WTC11 (cell line): Measurements from ENCODE around the gene DDX10. TPM values are rescaled to one million over a fixed set of nuclear protein-coding genes. Genes with fewer than 3 reads are reported as not detected.

Experiments used
- ATAC-seq: fragments of 200-7000 bp; cut with Tn5 transposase; 2 replicates; pipeline ENCODE4 v1.10.0; 2021; ENCODE audit warnings: mild to moderate bottlenecking, moderate library complexity
- CTCF ChIA-PET: fragments of 300-600 bp; sonication (Branson Sonifier 250); formaldehyde crosslinking; loops from one replicate; lab custom pipeline; 2021; ENCODE audit warnings: antibody characterized with exemption; lab: Charles Lee
- POLR2A ChIA-PET: fragments of 350-600 bp; sonication (Branson Sonifier 250); formaldehyde crosslinking; loops from one replicate; lab custom pipeline; 2021; ENCODE audit warnings: antibody characterized with exemption; lab: Charles Lee
- DNase-seq: peaks from one replicate; pipeline ENCODE4 v3.0.0; 2021; ENCODE audit warnings: low spot score
- H3K27ac Mint-ChIP-seq: 2 replicates; pipeline ENCODE4 v1.8.0; 2021; ENCODE audit warnings: mixed read lengths
- H3K27me3 Mint-ChIP-seq: 2 replicates; pipeline ENCODE4 v1.8.0; 2021; ENCODE audit warnings: low read depth, mild to moderate bottlenecking, moderate library complexity, mixed read lengths
- H3K36me3 Mint-ChIP-seq: 2 replicates; pipeline ENCODE4 v1.8.0; 2021; ENCODE audit warnings: mixed read lengths
- H3K4me1 Mint-ChIP-seq: 2 replicates; pipeline ENCODE4 v1.8.0; 2022; ENCODE audit warnings: mixed read lengths
- H3K4me3 Mint-ChIP-seq: 2 replicates; pipeline ENCODE4 v1.8.0; 2021; ENCODE audit warnings: mild to moderate bottlenecking, moderate library complexity, mixed read lengths
- H3K9me3 Mint-ChIP-seq: 2 replicates; pipeline ENCODE4 v1.8.0; 2021; ENCODE audit warnings: mixed read lengths
- ESRRA ChIP-seq: sonication (generic); formaldehyde crosslinking; IDR thresholded peaks from 2 replicates; pipeline ENCODE4 v1.8.1; 2022; ENCODE audit warnings: mild to moderate bottlenecking, missing genetic modification reagents, borderline replicate concordance
- GABPB1 ChIP-seq: sonication (generic); formaldehyde crosslinking; IDR thresholded peaks from 2 replicates; pipeline ENCODE4 v1.8.1; 2023; ENCODE audit warnings: mild to moderate bottlenecking, missing genetic modification reagents
- NR2C2 ChIP-seq: sonication (generic); formaldehyde crosslinking; IDR thresholded peaks from 2 replicates; pipeline ENCODE4 v1.8.0; 2022; ENCODE audit warnings: mild to moderate bottlenecking, missing genetic modification reagents
- SOX15 ChIP-seq: fragments of 250-450 bp; sonication (Bioruptor Pico); IDR thresholded peaks from 2 replicates; pipeline ENCODE4 v1.9.0; 2021; ENCODE audit warnings: mild to moderate bottlenecking
- TEAD4 ChIP-seq: sonication (generic); formaldehyde crosslinking; IDR thresholded peaks from 2 replicates; pipeline ENCODE4 v1.8.0; 2022; ENCODE audit warnings: mild to moderate bottlenecking, missing genetic modification reagents
- total RNA-seq: library from RNA; stranded (reverse); gene quantifications from 3 replicates; pipeline ENCODE4 v1.2.3, GENCODE V29; 2021
- TF ChIP-seq, protein P1 (sequence below): sonication (generic); formaldehyde crosslinking; IDR thresholded peaks from 2 replicates; pipeline ENCODE4 v1.8.0; 2023; ENCODE audit warnings: mild to moderate bottlenecking, missing genetic modification reagents
- TF ChIP-seq, protein P2 (sequence below): sonication (generic); formaldehyde crosslinking; IDR thresholded peaks from 2 replicates; pipeline ENCODE4 v1.8.0; 2022; ENCODE audit warnings: mild to moderate bottlenecking, missing genetic modification reagents
- TF ChIP-seq, protein P3 (sequence below): sonication (generic); formaldehyde crosslinking; conservative IDR thresholded peaks from 2 replicates; pipeline ENCODE4 v1.8.1; 2022; ENCODE audit warnings: mild to moderate bottlenecking, missing genetic modification reagents
- TF ChIP-seq, protein P4 (sequence below): sonication (generic); formaldehyde crosslinking; IDR thresholded peaks from 2 replicates; pipeline ENCODE4 v1.8.1; 2023; ENCODE audit warnings: mild to moderate bottlenecking, missing genetic modification reagents, borderline replicate concordance

The DDX10 gene
- total RNA-seq, 1 experiment from 2014 or later, result 56.8 TPM

DNA sequence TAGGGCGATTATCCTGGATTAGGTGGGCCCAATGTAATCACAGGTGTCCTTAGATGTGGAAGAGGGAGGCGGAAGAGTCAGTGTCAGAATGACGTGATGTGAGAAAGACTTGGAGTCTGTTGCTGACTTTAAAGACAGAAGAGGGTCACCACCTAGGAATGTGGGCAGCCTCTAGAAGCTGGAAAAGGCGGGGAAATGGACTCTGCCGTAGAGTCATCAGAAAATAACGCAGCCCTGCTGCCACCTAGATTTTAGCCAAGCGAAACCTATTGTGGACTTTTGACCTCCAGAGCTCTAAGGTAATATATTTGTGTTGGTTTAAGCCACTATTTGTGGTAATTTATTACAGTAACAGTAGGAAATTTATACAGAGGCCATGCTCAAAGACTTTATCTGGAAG lies 4.8 kb downstream of the DDX10 start (continued):
- TF ChIP-seq, protein P1, sequence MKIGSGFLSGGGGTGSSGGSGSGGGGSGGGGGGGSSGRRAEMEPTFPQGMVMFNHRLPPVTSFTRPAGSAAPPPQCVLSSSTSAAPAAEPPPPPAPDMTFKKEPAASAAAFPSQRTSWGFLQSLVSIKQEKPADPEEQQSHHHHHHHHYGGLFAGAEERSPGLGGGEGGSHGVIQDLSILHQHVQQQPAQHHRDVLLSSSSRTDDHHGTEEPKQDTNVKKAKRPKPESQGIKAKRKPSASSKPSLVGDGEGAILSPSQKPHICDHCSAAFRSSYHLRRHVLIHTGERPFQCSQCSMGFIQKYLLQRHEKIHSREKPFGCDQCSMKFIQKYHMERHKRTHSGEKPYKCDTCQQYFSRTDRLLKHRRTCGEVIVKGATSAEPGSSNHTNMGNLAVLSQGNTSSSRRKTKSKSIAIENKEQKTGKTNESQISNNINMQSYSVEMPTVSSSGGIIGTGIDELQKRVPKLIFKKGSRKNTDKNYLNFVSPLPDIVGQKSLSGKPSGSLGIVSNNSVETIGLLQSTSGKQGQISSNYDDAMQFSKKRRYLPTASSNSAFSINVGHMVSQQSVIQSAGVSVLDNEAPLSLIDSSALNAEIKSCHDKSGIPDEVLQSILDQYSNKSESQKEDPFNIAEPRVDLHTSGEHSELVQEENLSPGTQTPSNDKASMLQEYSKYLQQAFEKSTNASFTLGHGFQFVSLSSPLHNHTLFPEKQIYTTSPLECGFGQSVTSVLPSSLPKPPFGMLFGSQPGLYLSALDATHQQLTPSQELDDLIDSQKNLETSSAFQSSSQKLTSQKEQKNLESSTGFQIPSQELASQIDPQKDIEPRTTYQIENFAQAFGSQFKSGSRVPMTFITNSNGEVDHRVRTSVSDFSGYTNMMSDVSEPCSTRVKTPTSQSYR, result no peak
- TF ChIP-seq, protein P2, sequence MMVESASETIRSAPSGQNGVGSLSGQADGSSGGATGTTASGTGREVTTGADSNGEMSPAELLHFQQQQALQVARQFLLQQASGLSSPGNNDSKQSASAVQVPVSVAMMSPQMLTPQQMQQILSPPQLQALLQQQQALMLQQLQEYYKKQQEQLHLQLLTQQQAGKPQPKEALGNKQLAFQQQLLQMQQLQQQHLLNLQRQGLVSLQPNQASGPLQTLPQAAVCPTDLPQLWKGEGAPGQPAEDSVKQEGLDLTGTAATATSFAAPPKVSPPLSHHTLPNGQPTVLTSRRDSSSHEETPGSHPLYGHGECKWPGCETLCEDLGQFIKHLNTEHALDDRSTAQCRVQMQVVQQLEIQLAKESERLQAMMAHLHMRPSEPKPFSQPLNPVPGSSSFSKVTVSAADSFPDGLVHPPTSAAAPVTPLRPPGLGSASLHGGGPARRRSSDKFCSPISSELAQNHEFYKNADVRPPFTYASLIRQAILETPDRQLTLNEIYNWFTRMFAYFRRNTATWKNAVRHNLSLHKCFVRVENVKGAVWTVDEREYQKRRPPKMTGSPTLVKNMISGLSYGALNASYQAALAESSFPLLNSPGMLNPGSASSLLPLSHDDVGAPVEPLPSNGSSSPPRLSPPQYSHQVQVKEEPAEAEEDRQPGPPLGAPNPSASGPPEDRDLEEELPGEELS (CRISPR knock-in tag), result no peak
- TF ChIP-seq TEAD4 (CRISPR knock-in tag) (no peak), GABPB1 (CRISPR knock-in tag) (no peak)
- TF ChIP-seq, protein P3, sequence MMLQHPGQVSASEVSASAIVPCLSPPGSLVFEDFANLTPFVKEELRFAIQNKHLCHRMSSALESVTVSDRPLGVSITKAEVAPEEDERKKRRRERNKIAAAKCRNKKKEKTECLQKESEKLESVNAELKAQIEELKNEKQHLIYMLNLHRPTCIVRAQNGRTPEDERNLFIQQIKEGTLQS (CRISPR knock-in tag), result no peak

DNA sequence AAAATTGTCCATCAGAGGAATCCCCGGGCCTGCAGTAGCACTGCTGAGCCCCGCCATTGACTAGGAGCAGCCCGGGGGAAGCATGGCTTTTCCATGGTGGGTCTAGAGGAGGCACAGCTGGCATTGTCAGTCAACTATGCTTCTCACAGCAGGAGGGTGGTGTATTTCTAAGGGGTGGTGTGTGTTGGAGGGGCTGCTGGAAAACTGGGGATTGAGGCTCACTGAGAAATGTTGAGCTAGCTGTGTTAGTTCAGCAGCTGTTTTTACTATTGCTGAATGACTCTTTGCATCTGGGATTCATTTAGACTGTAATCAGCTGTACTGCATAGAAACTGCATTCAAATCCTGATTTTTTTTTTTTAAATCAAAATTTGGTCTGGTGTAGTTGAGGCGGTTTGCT lies 5.6 kb downstream of the DDX10 start:
- no peak overlapping the region for H3K4me3 Mint-ChIP-seq
- ChIA-PET POLR2A (no interaction called here), CTCF (no interaction called here)
- peak overlapping the region; percentile 16 for H3K27ac Mint-ChIP-seq
- H3K9me3 Mint-ChIP-seq, result no peaks in the 10 kb centered on the region
- no peaks in the 10 kb centered on the region for H3K27me3 Mint-ChIP-seq
- H3K4me1 Mint-ChIP-seq, result peaks cover 32% of the 10 kb centered on the region
- TF ChIP-seq, protein P4, sequence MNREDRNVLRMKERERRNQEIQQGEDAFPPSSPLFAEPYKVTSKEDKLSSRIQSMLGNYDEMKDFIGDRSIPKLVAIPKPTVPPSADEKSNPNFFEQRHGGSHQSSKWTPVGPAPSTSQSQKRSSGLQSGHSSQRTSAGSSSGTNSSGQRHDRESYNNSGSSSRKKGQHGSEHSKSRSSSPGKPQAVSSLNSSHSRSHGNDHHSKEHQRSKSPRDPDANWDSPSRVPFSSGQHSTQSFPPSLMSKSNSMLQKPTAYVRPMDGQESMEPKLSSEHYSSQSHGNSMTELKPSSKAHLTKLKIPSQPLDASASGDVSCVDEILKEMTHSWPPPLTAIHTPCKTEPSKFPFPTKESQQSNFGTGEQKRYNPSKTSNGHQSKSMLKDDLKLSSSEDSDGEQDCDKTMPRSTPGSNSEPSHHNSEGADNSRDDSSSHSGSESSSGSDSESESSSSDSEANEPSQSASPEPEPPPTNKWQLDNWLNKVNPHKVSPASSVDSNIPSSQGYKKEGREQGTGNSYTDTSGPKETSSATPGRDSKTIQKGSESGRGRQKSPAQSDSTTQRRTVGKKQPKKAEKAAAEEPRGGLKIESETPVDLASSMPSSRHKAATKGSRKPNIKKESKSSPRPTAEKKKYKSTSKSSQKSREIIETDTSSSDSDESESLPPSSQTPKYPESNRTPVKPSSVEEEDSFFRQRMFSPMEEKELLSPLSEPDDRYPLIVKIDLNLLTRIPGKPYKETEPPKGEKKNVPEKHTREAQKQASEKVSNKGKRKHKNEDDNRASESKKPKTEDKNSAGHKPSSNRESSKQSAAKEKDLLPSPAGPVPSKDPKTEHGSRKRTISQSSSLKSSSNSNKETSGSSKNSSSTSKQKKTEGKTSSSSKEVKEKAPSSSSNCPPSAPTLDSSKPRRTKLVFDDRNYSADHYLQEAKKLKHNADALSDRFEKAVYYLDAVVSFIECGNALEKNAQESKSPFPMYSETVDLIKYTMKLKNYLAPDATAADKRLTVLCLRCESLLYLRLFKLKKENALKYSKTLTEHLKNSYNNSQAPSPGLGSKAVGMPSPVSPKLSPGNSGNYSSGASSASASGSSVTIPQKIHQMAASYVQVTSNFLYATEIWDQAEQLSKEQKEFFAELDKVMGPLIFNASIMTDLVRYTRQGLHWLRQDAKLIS, result no peak
- TF ChIP-seq ESRRA (CRISPR knock-in tag) (no peak), SOX15 (no peak)
- TF ChIP-seq, protein P1, result no peak
- ATAC-seq (peak; percentile 27; the same call in 1 of the 2 replicates), DNase-seq (no peak)
- peaks cover 21% of the 10 kb centered on the region for H3K36me3 Mint-ChIP-seq

DNA sequence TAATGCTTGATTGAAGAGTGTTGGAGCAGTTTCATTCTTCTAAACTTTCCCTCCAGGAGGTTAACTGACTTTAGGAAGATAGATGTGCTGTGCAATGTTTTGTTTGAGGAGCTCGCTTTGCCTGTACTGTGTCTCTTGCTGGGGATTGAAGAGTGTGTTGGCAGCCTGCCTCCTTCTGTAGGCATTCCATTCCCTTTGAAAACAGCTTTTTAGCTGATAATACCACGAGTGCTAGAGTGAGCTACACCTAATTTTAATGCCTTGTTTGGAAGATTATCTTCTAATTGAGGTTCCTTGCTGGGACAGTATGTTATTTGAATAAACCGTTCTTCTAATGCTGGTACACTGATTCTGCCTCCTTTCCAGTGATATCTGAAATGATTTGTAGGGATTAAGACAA lies 7.2 kb downstream of the DDX10 start:
- Mint-ChIP-seq H3K9me3 (no peaks in the 10 kb centered on the region), H3K27me3 (no peaks in the 10 kb centered on the region), H3K4me3 (no peak overlapping the region), H3K4me1 (peaks cover 16% of the 10 kb centered on the region), H3K27ac (peak overlapping the region; percentile 80; the same call in 1 of the 2 replicates), H3K36me3 (peaks cover 29% of the 10 kb centered on the region)
- POLR2A ChIA-PET, result no interaction called here
- DNase-seq (no peak), ATAC-seq (no peak)
- CTCF ChIA-PET, result no interaction called here
- no peak for TF ChIP-seq NR2C2 (CRISPR knock-in tag)
